SU-DHL-6 (cell line): ENCODE measurements around the gene PJVK.

ENCODE experiments used
- H2AFZ ChIP-seq: fragments of 200-600 bp; sonication (generic); 2 replicates; pipeline ENCODE4 v1.6.1; 2014; ENCODE audit warnings: low read depth, mild to moderate bottlenecking, moderate library complexity, mixed read lengths, antibody characterized with exemption, low read length; ENCODE audit not compliant: severe bottlenecking
- H3F3A ChIP-seq: fragments of 200-600 bp; shearing (Covaris generic); 2 replicates; pipeline ENCODE4 v1.6.0; 2016; ENCODE audit warnings: antibody characterized with exemption, mild to moderate bottlenecking; ENCODE audit not compliant: insufficient read depth
- H3K27ac ChIP-seq: fragments of 200-600 bp; sonication (generic); 2 replicates; pipeline ENCODE4 v1.5.1; 2016; ENCODE audit warnings: low read depth, mild to moderate bottlenecking, low read length, moderate library complexity, mixed read lengths
- H3K27me3 ChIP-seq: fragments of 200-600 bp; sonication (generic), shearing (Covaris generic); 2 replicates; pipeline ENCODE4 v1.6.0; 2014; ENCODE audit warnings: mild to moderate bottlenecking, low read length
- H3K36me3 ChIP-seq: fragments of 200-600 bp; sonication (generic); 2 replicates; pipeline ENCODE4 v1.6.1; 2014; ENCODE audit warnings: mild to moderate bottlenecking, low read length, mixed read lengths
- H3K4me2 ChIP-seq: fragments of 300-600, 200-600 bp; shearing (Covaris generic), sonication (generic); 2 replicates; pipeline ENCODE4 v1.6.0; 2014; ENCODE audit warnings: low read length, low read depth, mild to moderate bottlenecking; ENCODE audit not compliant: poor library complexity, severe bottlenecking
- H3K4me3 ChIP-seq: fragments of 200-600 bp; sonication (generic); 2 replicates; pipeline ENCODE4 v1.5.1; 2014; ENCODE audit warnings: antibody characterized with exemption, low read length, mild to moderate bottlenecking, mixed read lengths; ENCODE audit not compliant: insufficient read depth, poor library complexity, severe bottlenecking
- H3K79me2 ChIP-seq: fragments of 200-600 bp; sonication (generic); 2 replicates; pipeline ENCODE4 v1.6.1; 2014; ENCODE audit warnings: mild to moderate bottlenecking, low read length, moderate library complexity; ENCODE audit not compliant: insufficient read depth
- H3K9ac ChIP-seq: fragments of 200-600 bp; sonication (generic); 2 replicates; pipeline ENCODE4 v1.7.0; 2014; ENCODE audit warnings: mild to moderate bottlenecking, low read length
- H3K9me2 ChIP-seq: fragments of 200-600 bp; sonication (generic); replicated peaks from 2 replicates; pipeline ENCODE4 v1.6.1; 2014; ENCODE audit warnings: low read length; ENCODE audit not compliant: insufficient read depth
- H3K9me3 ChIP-seq: fragments of 200-600 bp; sonication (generic); 2 replicates; pipeline ENCODE4 v1.6.1; 2014; ENCODE audit warnings: low read length, mixed read lengths; ENCODE audit not compliant: insufficient read depth
- H4K20me1 ChIP-seq: fragments of 200-600 bp; sonication (generic); 2 replicates; pipeline ENCODE4 v1.6.1; 2014; ENCODE audit warnings: low read depth, mild to moderate bottlenecking, antibody characterized with exemption, low read length, moderate library complexity, mixed read lengths
- EZH2phosphoT487 ChIP-seq: fragments of 200-600 bp; sonication (generic), shearing (Covaris generic); conservative IDR thresholded peaks from 2 replicates; pipeline ENCODE4 v1.6.1; 2018; ENCODE audit warnings: mild to moderate bottlenecking, antibody characterized with exemption, low read length, moderate library complexity, mixed read lengths
- TF ChIP-seq, protein P1 (sequence below): fragments of 200-600 bp; sonication (generic); IDR thresholded peaks from one replicate; pipeline ENCODE4 v1.5.1; 2017; ENCODE audit warnings: antibody characterized with exemption, mild to moderate bottlenecking, low read length, moderate library complexity; ENCODE audit not compliant: insufficient read depth, poor library complexity, severe bottlenecking

The PJVK gene

DNA sequence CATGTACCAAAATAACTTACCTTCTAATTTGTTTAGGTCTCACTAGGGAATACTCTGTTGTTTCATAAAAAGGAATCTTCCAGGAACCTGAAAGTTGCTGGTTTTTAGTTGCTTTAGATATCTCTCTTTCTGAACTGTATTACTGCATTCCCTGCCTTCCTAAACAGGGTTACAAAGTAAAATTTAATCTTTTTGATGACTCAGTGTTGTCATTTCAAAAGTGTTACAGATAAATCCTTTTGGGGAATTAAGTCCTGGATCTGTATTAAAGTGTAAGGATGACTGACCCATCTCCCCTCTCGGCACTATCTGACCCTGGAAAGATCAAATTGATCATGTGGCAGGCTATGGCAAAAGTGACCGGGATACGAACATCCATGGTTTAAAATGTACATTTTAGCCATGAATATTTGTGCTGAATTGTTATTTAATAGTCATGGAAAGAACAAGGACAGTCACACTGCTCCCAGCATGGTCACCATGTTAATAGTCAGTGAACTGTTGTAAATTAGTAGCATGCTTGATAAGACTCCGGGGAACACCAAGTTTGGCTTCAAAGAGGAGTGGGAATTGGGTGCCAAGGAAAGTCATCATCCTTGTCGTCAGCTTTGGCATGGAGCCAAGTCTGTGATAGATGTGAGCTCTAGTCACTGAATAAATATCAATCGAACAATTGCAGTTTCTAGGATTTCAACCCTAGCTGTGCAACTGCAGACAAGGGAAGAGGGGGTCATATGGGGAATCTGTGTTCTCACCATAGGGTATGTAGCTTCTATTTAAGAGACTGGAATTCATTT lies 33.3 kb downstream of the PJVK start:
- Histone ChIP-seq H3K4me2 (no peak overlapping the region), H3K27ac (no peak overlapping the region), H3K9ac (no peak overlapping the region), H3K36me3 (no peaks in the 10 kb centered on the region), H3K9me2 (no peaks in the 10 kb centered on the region), H2AFZ (no peak overlapping the region), H3K9me3 (no peaks in the 10 kb centered on the region), H3F3A (peaks cover 10% of the 10 kb centered on the region), H3K4me3 (no peak overlapping the region), H4K20me1 (no peaks in the 10 kb centered on the region), H3K79me2 (peaks cover 46% of the 10 kb centered on the region), H3K27me3 (no peaks in the 10 kb centered on the region)
- TF ChIP-seq EZH2phosphoT487: no peak
- TF ChIP-seq, protein P1, sequence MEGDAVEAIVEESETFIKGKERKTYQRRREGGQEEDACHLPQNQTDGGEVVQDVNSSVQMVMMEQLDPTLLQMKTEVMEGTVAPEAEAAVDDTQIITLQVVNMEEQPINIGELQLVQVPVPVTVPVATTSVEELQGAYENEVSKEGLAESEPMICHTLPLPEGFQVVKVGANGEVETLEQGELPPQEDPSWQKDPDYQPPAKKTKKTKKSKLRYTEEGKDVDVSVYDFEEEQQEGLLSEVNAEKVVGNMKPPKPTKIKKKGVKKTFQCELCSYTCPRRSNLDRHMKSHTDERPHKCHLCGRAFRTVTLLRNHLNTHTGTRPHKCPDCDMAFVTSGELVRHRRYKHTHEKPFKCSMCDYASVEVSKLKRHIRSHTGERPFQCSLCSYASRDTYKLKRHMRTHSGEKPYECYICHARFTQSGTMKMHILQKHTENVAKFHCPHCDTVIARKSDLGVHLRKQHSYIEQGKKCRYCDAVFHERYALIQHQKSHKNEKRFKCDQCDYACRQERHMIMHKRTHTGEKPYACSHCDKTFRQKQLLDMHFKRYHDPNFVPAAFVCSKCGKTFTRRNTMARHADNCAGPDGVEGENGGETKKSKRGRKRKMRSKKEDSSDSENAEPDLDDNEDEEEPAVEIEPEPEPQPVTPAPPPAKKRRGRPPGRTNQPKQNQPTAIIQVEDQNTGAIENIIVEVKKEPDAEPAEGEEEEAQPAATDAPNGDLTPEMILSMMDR: no peak

DNA sequence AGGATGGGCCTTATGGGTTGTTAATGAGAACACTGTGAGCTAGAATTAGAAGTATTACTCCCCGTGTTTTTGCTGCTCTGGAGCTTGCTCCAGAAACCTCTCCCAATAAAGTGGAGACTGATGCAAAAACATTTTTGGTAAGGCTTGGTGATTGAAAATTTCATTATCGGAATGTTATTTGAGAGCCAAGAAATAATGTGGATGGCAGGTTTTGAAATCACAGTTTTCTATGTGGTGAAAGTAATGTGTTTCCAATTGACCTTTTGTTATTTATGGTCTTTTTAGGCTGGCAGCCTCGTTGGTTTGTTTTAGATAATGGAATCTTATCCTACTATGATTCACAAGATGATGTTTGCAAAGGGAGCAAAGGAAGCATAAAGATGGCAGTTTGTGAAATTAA lies 34.2 kb downstream of the PJVK start:
- H3F3A ChIP-seq: peaks cover 5% of the 10 kb centered on the region; the same call in 1 of the 2 replicates
- no peak overlapping the region for H3K27ac ChIP-seq
- peaks cover 46% of the 10 kb centered on the region for H3K79me2 ChIP-seq
- no peaks in the 10 kb centered on the region for H3K9me3 ChIP-seq
- no peak for TF ChIP-seq EZH2phosphoT487
- TF ChIP-seq, protein P1: no peak
- no peak overlapping the region for H3K4me3 ChIP-seq
- H3K36me3 ChIP-seq: no peaks in the 10 kb centered on the region
- no peak overlapping the region for H3K4me2 ChIP-seq
- no peaks in the 10 kb centered on the region for H3K9me2 ChIP-seq
- no peak overlapping the region for H3K9ac ChIP-seq
- H4K20me1 ChIP-seq: no peaks in the 10 kb centered on the region
- H3K27me3 ChIP-seq: no peaks in the 10 kb centered on the region
- H2AFZ ChIP-seq: no peak overlapping the region

DNA sequence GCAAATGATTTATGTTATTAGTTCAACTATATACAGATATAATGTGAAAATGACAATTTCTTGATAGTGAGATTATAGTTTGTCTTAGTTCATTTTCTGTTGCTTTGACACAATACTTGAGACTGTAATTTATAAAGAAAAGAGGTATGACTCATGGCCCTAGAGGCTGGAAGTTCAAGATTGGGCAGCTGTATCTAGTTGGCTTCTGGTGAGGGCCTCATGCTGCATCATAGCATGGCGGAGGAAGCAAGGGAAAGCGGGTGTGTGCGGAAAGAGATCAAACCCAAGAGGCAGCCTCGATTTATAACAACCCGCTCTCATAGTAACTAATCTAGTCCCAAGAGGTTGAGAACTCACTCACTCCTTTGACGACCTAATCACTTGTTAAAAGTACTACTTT lies 40.4 kb downstream of the PJVK start:
- no peaks in the 10 kb centered on the region for H4K20me1 ChIP-seq
- H2AFZ ChIP-seq: no peak overlapping the region

More for the DNA sequence above, 40.4 kb downstream of the PJVK start:
- Histone ChIP-seq H3K9ac (no peak overlapping the region), H3K36me3 (peaks cover 13% of the 10 kb centered on the region; the same call in 1 of the 2 replicates), H3K4me3 (no peak overlapping the region), H3K27me3 (no peaks in the 10 kb centered on the region), H3K27ac (no peak overlapping the region), H3F3A (no peaks in the 10 kb centered on the region), H3K9me3 (no peaks in the 10 kb centered on the region), H3K79me2 (peaks cover 7% of the 10 kb centered on the region; the same call in 1 of the 2 replicates), H3K4me2 (no peak overlapping the region), H3K9me2 (no peaks in the 10 kb centered on the region)
- TF ChIP-seq, protein P1: no peak
- no peak for TF ChIP-seq EZH2phosphoT487
